ENCODE data around the gene RNF41. TPM values are rescaled to one million over a fixed set of nuclear protein-coding genes. Genes with fewer than 3 reads are reported as not detected.

RNF41 gene
- total RNA-seq, 1 experiment from 2014 or later = 57.4 TPM

DNA sequence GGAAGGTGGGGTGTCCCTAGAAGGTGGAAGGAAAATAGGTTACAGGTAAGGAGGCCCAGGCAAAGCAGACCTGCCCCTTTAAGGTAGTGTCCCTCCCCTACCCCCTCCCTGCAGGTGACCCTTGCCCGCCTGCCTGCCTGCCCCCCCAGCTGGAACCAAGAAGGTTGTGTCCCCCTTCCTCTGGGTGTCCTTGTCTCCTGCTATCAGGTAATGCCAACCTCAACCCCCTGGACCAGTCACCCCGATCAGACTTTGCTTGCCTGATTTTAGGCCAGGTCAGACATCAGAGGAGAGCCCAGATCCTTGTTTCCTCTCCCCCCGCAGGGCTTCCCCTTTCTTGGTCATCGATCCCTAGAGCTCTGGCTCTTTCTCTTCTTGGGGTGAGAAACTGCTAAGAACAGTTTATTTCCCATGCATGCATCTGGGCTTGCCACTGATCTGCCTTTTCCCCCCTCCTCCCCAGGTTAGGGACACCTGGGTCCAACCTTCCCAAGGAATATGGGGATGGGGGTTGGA is 8.3 kb upstream of the RNF41 start, which contains the start of gene SLC39A5:
Gene SLC39A5, plus strand, starts transcription at position 136 of the 516 bp plus-strand sequence. CDS start 1,224 bp downstream, outside the sequence.
- POLR2A ChIA-PET = interaction anchor here (1.9 kb wide), 1 partner anchor 8 kb away, joined by 11 read pairs; the partner anchor contains the start of gene RNF41
- Mint-ChIP-seq H3K36me3 (peaks cover 5% of the 10 kb centered on the region; the same call in 1 of the 2 replicates), H3K27ac (no peak within 1 kb of the TSS), H3K4me3 (no peak within 1 kb of the TSS), H3K4me1 (peaks cover 10% of the 10 kb centered on the region), H3K27me3 (ENCODE audit: low read depth) (peaks cover 21% of the 10 kb centered on the region), H3K9me3 (no peaks in the 10 kb centered on the region)
- CTCF ChIA-PET = interaction anchor here (0.7 to 2.0 kb wide), 6 partner anchors 8 to 86 kb away, joined by 3 to 14 read pairs (median 5); partner anchors contain the start of genes ANKRD52, CNPY2 and RNF41
- TF ChIP-seq ZNF671 (CRISPR knock-in tag; IDR thresholded peaks at IDR 0.05) (no peak), ZNF263 (CRISPR knock-in tag; IDR thresholded peaks at IDR 0.05; ENCODE audit: low read depth) (no peak), HMGXB4 (CRISPR knock-in tag; IDR thresholded peaks at IDR 0.05) (no peak), ELF4 (CRISPR knock-in tag; IDR thresholded peaks at IDR 0.05; ENCODE audit: low read depth) (no peak)
- no peak for ATAC-seq
- no peak for DNase-seq (ENCODE audit: low spot score)

GRCh38 chr12:56229082-56229481 is 7.4 kb upstream of the RNF41 start:
- CTCF ChIA-PET = no interaction called here
- TF ChIP-seq, protein P1, sequence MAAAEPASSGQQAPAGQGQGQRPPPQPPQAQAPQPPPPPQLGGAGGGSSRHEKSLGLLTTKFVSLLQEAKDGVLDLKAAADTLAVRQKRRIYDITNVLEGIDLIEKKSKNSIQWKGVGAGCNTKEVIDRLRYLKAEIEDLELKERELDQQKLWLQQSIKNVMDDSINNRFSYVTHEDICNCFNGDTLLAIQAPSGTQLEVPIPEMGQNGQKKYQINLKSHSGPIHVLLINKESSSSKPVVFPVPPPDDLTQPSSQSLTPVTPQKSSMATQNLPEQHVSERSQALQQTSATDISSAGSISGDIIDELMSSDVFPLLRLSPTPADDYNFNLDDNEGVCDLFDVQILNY (CRISPR knock-in tag; IDR thresholded peaks at IDR 0.05) = no peak
- TF ChIP-seq MXD4 (CRISPR knock-in tag; IDR thresholded peaks at IDR 0.05; ENCODE audit: borderline replicate concordance) = no peak
- no peak for TF ChIP-seq ZNF317 (CRISPR knock-in tag; IDR thresholded peaks at IDR 0.05; ENCODE audit: borderline replicate concordance, low read depth)
- TF ChIP-seq ERG (CRISPR knock-in tag; IDR thresholded peaks at IDR 0.05) = no peak
- TF ChIP-seq MYBL2 (CRISPR knock-in tag; IDR thresholded peaks at IDR 0.05) = no peak
- TF ChIP-seq, protein P2, sequence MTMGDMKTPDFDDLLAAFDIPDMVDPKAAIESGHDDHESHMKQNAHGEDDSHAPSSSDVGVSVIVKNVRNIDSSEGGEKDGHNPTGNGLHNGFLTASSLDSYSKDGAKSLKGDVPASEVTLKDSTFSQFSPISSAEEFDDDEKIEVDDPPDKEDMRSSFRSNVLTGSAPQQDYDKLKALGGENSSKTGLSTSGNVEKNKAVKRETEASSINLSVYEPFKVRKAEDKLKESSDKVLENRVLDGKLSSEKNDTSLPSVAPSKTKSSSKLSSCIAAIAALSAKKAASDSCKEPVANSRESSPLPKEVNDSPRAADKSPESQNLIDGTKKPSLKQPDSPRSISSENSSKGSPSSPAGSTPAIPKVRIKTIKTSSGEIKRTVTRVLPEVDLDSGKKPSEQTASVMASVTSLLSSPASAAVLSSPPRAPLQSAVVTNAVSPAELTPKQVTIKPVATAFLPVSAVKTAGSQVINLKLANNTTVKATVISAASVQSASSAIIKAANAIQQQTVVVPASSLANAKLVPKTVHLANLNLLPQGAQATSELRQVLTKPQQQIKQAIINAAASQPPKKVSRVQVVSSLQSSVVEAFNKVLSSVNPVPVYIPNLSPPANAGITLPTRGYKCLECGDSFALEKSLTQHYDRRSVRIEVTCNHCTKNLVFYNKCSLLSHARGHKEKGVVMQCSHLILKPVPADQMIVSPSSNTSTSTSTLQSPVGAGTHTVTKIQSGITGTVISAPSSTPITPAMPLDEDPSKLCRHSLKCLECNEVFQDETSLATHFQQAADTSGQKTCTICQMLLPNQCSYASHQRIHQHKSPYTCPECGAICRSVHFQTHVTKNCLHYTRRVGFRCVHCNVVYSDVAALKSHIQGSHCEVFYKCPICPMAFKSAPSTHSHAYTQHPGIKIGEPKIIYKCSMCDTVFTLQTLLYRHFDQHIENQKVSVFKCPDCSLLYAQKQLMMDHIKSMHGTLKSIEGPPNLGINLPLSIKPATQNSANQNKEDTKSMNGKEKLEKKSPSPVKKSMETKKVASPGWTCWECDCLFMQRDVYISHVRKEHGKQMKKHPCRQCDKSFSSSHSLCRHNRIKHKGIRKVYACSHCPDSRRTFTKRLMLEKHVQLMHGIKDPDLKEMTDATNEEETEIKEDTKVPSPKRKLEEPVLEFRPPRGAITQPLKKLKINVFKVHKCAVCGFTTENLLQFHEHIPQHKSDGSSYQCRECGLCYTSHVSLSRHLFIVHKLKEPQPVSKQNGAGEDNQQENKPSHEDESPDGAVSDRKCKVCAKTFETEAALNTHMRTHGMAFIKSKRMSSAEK (CRISPR knock-in tag; IDR thresholded peaks at IDR 0.05; ENCODE audit: borderline replicate concordance) = no peak
- TF ChIP-seq, protein P3, sequence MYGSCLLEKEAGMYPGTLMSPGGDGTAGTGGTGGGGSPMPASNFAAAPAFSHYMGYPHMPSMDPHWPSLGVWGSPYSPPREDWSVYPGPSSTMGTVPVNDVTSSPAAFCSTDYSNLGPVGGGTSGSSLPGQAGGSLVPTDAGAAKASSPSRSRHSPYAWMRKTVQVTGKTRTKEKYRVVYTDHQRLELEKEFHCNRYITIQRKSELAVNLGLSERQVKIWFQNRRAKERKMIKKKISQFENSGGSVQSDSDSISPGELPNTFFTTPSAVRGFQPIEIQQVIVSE (CRISPR knock-in tag; IDR thresholded peaks at IDR 0.05; ENCODE audit: borderline replicate concordance) = no peak
- DNase-seq (ENCODE audit: low spot score) = no peak

DNA sequence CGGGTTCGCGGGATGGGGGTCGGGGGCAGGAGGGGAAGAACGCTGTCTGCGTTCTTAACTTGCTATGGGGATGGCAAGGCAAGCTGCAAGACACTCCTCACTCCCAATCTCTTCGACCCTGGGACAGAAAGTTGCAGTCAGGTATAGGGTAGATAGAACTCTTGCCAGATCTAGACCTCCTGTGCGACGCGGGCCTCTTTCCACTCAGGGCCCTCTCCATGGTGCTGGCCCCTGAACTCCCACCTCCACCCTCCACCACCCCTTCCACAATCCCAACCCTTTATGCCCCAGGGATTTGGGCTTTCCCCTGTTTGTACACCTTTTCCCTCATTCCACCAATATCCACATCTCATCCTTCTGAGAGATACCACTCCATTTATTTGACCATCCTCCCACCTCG is 3.2 kb upstream of the RNF41 start:
- Mint-ChIP-seq H3K27me3 (ENCODE audit: low read depth) (no peaks in the 10 kb centered on the region), H3K27ac (peak overlapping the region; percentile 70; the same call in 1 of the 2 replicates), H3K36me3 (peaks cover 7% of the 10 kb centered on the region), H3K4me3 (peak overlapping the region; percentile 82), H3K9me3 (no peaks in the 10 kb centered on the region), H3K4me1 (peaks cover 33% of the 10 kb centered on the region)
- ChIA-PET CTCF (no interaction called here), POLR2A (no interaction called here)
- DNase-seq (ENCODE audit: low spot score) = no peak
- no peak for ATAC-seq
- TF ChIP-seq ZNF396 (CRISPR knock-in tag; IDR thresholded peaks at IDR 0.05; ENCODE audit: borderline replicate concordance) (no peak), CREM (CRISPR knock-in tag; IDR thresholded peaks at IDR 0.05) (no peak), SMAD4 (CRISPR knock-in tag; IDR thresholded peaks at IDR 0.05) (no peak)
- TF ChIP-seq, protein P4, sequence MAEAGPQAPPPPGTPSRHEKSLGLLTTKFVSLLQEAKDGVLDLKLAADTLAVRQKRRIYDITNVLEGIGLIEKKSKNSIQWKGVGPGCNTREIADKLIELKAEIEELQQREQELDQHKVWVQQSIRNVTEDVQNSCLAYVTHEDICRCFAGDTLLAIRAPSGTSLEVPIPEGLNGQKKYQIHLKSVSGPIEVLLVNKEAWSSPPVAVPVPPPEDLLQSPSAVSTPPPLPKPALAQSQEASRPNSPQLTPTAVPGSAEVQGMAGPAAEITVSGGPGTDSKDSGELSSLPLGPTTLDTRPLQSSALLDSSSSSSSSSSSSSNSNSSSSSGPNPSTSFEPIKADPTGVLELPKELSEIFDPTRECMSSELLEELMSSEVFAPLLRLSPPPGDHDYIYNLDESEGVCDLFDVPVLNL (CRISPR knock-in tag; IDR thresholded peaks at IDR 0.05; ENCODE audit: borderline replicate concordance, low read depth) = no peak
- TF ChIP-seq, protein P5, sequence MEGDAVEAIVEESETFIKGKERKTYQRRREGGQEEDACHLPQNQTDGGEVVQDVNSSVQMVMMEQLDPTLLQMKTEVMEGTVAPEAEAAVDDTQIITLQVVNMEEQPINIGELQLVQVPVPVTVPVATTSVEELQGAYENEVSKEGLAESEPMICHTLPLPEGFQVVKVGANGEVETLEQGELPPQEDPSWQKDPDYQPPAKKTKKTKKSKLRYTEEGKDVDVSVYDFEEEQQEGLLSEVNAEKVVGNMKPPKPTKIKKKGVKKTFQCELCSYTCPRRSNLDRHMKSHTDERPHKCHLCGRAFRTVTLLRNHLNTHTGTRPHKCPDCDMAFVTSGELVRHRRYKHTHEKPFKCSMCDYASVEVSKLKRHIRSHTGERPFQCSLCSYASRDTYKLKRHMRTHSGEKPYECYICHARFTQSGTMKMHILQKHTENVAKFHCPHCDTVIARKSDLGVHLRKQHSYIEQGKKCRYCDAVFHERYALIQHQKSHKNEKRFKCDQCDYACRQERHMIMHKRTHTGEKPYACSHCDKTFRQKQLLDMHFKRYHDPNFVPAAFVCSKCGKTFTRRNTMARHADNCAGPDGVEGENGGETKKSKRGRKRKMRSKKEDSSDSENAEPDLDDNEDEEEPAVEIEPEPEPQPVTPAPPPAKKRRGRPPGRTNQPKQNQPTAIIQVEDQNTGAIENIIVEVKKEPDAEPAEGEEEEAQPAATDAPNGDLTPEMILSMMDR (IDR thresholded peaks at IDR 0.05) = no peak

More at GRCh38 chr12:56229082-56229481, 7.4 kb upstream of the RNF41 start:
- Mint-ChIP-seq H3K9me3 (no peaks in the 10 kb centered on the region), H3K27me3 (ENCODE audit: low read depth) (peaks cover 14% of the 10 kb centered on the region), H3K4me1 (peaks cover 15% of the 10 kb centered on the region), H3K27ac (no peak overlapping the region), H3K36me3 (peaks cover 5% of the 10 kb centered on the region; the same call in 1 of the 2 replicates), H3K4me3 (no peak overlapping the region)
- ATAC-seq = no peak
- POLR2A ChIA-PET = no interaction called here

Data from WTC11 (cell line).